GM19397 (cell line): ENCODE measurements around the gene TXNRD2.
"Not testable (repeated sequence)": the region's sequence is repeated elsewhere in the genome, so short reads cannot be mapped to it uniquely, and the experiment has no call there.

Experiments
- ATAC-seq: cut with Tn5 transposase; IDR thresholded peaks from one replicate; pipeline ENCODE4 v1.9.1; 2021; ENCODE audit warnings: mild to moderate bottlenecking, moderate library complexity; ENCODE audit not compliant: unreplicated experiment

Gene TXNRD2

GRCh38 chr22:19848298-19849224 lies 93.1 kb downstream of the TXNRD2 start:
- ATAC-seq, result no peak

DNA sequence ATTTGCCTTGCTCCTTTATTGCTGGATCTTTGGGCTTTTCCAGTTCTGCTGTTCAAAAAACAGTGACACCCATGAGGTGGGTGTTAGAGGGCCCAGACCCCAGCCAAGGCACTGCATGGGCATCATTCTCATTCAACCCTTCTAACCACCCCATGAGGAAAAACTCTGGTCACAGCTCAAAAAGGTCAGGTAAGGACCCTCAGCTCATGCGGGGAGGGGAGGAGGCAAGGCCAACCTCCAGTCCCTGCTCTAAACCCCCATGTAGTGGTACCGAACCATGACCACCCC lies 94.3 kb downstream of the TXNRD2 start:
- no peak for ATAC-seq

- ATAC-seq, result no peak
Observed at GRCh38 chr22:19846620-19847344, 94.8 kb downstream of the TXNRD2 start.

GRCh38 chr22:19845054-19845722 lies 96.4 kb downstream of the TXNRD2 start:
- no peak for ATAC-seq

DNA sequence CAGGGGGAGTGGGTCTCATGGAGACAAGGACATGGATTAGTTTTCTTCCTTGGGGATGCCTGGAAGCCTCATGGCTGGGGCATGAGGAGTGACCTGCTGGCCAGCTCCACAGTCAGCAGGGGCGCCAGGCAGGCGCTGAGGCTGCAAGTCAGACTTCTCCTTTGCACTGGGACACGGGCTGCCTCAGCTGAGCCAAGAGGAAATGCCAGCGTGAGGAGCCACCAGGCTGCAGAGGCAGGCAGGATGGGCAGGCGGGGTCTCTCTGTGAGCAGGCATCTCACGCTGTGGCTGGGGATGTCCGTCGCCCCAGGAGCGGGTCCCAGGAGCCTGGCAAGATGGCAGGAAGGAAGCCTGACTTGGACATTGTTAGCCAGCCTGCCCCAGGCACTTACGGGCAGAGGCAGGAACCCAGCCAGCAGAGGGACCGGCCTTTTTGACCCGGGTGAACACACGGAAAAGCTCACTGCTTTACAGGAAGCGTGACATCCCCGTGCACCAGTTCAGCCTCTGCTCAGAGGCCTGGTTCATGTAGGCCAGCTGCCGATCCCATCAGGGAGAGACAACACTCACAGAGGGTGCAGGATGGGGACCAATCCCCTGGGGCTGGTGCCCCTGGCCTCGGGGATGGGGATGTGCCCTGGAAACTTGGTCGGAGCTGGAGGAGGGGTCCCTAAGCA lies 97.1 kb downstream of the TXNRD2 start:
- no peak for ATAC-seq

- ATAC-seq, result no peak
Observed at GRCh38 chr22:19843857-19844376, 97.7 kb downstream of the TXNRD2 start.

GRCh38 chr22:19843107-19843856 lies 98.3 kb downstream of the TXNRD2 start:
- ATAC-seq, result no peak

- no peak for ATAC-seq
Observed at GRCh38 chr22:19842393-19843106, 99.1 kb downstream of the TXNRD2 start.

DNA sequence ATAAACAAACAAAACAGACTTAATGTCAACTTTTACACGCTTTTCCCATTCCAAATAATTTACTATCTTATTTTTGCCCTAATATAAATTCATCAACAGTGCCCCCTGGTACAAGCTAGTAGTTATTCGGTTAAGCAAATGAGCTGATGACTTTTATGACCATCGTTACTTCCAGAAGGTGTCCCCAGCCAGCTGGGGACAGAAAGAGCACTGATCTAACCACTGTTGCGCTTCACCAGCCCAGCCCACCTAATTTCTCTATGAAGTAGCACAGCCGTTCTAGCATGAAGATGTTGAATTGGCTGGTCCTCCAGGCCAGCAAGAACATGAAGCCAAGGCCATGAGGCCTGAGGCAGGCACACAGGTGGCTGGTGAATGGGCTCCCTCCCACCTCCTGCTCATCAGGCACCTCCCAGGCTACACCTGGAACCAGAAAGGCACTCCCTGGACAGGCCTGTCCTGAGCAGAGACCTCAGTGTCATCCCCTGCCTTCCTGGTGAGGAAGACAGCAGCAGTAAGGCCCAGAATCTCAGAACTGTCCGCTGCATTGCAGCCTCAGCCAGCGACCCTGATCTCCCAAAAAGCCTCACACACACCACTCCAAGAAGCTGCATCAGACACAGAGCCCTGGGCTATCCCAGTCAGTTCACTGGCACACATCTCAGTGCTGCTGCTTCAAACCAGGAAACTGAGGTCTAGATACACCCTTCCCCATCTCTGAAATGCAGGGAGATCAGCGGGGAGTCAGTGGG lies 99.8 kb downstream of the TXNRD2 start:
- no peak for ATAC-seq

- ATAC-seq, result no peak
Observed at GRCh38 chr22:19840955-19841640, 100.5 kb downstream of the TXNRD2 start.

DNA sequence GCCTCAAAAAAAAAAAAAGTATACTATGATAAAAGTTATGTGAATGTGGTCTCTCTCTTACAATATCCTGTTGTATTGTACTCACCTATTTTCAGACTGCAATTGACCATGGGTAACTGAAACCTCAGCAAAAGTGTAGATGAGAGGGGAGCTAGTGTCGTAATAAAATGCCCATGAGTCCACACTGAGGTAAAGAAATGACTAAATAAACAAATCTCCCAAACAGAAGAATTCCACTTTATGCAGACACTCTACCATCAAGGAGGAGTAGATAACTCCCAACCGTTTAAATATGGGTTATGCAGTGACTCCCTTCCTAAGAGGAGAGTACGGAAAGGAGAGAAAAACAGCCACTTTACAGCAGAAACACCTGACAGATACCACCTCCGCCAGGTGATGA lies 101.6 kb downstream of the TXNRD2 start:
- ATAC-seq, result no peak

GRCh38 chr22:19837915-19838314 lies 103.7 kb downstream of the TXNRD2 start:
- no peak for ATAC-seq

GRCh38 chr22:19836512-19836911 lies 105.1 kb downstream of the TXNRD2 start:
- no peak for ATAC-seq

DNA sequence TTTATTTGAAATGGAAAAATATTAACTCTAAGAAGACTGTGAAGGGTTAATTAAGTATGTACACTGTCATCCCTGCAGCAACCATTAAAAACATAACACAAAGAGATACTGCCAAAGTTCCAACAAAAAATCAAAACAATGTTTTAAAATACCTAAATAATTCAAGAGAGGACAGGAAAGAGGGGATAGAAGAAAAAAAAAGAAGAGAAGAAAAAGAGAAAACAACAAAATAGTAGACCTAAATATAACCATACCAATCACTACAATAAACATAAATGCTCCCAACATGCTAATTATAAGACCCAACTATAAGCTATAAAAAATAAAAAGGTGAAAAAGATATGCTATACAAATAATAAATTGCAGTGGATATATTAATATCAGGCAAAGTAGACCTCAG lies 107.0 kb downstream of the TXNRD2 start:
- ATAC-seq, result no peak

DNA sequence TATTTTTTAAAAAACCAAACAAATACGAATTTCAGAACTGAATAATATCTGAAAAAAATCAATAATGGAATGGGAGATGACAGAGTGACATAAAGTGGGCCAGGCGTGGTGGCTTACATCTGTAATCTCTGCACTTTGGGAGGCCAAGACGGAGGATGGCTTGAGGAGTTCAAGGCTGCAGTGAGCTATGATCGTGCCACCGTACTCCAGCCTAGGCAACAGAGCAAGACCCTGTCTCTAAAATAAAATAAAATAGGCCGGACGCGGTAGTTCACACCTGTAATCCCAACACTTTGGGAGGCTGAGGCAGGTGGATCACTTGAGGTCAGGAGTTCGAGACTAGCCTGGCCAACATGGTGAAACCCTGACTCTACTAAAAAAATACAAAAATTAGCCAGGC lies 108.3 kb downstream of the TXNRD2 start:
- ATAC-seq, result not testable (repeated sequence)

DNA sequence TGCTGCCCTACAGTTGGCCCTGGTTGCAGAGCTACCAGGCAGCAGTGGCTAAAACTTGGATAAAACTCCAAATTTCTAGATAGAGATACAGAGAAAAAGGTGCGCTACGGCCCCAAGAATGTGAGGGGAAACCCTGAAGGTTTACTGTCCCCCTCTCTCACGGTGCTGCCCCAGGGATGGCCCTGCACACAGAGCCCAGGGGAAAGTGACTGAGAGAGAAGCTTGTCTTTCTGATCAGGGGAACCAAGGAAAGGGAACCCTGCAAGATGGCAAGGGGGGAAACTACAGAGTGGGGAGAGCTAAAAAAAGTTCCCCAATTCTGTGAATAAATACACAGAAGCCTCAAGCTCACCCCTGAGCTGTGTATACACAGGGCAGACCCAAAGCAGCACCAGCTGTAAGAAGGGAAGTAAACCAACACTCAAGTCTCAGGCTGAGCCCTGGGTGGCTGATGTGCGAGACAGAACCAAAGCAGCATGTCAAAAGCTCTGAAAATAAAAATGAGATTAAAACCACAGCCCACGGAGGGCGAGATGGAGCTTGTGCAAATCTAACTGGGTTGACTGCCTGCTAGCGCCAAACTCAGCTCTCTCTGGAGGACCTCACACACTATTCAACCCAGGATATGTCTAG lies 109.0 kb downstream of the TXNRD2 start:
- ATAC-seq, result no peak

- ATAC-seq, result not testable (repeated sequence)
Observed at GRCh38 chr22:19831979-19832378, 109.6 kb downstream of the TXNRD2 start.

DNA sequence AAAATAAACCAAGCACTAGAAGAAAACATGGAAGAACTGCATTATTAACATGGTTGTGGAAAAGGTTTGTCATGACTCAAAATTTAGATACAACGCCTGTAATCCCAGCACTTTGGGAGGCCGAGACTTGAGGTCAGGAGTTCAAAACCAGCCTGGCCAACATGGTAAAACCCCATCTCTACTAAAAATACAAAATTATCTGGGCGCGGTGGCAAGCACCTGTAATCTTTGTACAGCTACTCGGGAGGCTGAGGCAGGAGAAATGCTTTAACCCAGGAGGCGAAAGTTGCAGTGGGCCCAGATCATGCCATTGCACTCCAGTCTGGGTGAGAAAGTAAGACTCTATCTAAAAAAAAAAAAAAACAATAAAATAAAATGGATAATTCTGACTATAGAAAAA lies 110.6 kb downstream of the TXNRD2 start:
- ATAC-seq, result no peak
